Transverse colon (tissue), 4 donors: ENCODE results near the gene PDE9A. TPM values are rescaled to one million over a fixed set of nuclear protein-coding genes. Genes with fewer than 3 reads are reported as not detected.

Source experiments
- DNase-seq: peaks from one replicate; pipeline ENCODE4 v3.0.0-alpha.2; 2019
- H3K27ac ChIP-seq, 4 donors: fragments of 200-600 bp; sonication (generic); 2 replicates each; pipeline ENCODE4 v1.5.1; 2016 to 2018; ENCODE audit warnings: inconsistent platforms in 4 of 4
- H3K27me3 ChIP-seq: fragments of 200-600 bp; sonication (generic); 2 replicates; pipeline ENCODE4 v1.5.1; 2017; ENCODE audit warnings: inconsistent platforms
- H3K36me3 ChIP-seq, 4 donors: fragments of 200-600 bp; sonication (generic); 2 replicates each; pipeline ENCODE4 v1.5.1; 2017 to 2019; ENCODE audit warnings: inconsistent platforms in 4 of 4
- H3K4me1 ChIP-seq, 4 donors: fragments of 200-600 bp; sonication (generic); 2 replicates each; pipeline ENCODE4 v1.5.1; 2017 to 2020; ENCODE audit warnings: inconsistent platforms in 4 of 4
- H3K4me3 ChIP-seq, 4 donors: fragments of 200-600 bp; sonication (generic); 1 replicate in 1 of 4; 2 replicates in 3 of 4; pipeline versions ENCODE4 v1.5.1 to v1.6.1; 2017 to 2019; ENCODE audit warnings: inconsistent platforms in 4 of 4
- H3K9me3 ChIP-seq, 2 donors: fragments of 200-600 bp; sonication (generic); 2 replicates each; pipeline ENCODE4 v1.5.1; 2017 to 2019; ENCODE audit warnings: inconsistent platforms in 2 of 2
- EP300 ChIP-seq: sonication (generic); formaldehyde crosslinking; IDR thresholded peaks from one replicate; pipeline ENCODE4 v1.6.1; 2017; ENCODE audit warnings: antibody characterized with exemption, low read depth
- POLR2A ChIP-seq: fragments of 450-650 bp; IDR thresholded peaks from one replicate; pipeline ENCODE4 v1.6.1; 2016; ENCODE audit warnings: antibody characterized with exemption, mild to moderate bottlenecking, moderate library complexity
- POLR2AphosphoS5 ChIP-seq, 3 donors: sonication (generic); formaldehyde crosslinking; IDR thresholded peaks; one replicate each; pipeline ENCODE4 v1.6.1; 2016; ENCODE audit warnings: antibody characterized with exemption in 3 of 3
- WGBS, 2 donors: methylation state at CpG; one replicate each; pipeline ENCODE4 v1.1.5; 2018; ENCODE audit warnings: low coverage in 1 of 2; 5-methylcytosine and 5-hydroxymethylcytosine counted together
- in situ Hi-C, 4 donors: fragments of 200-750 bp; cut with MboI; loops; one replicate each; pipeline versions ENCODE4 v1.15.0 to v1.15.1; 2017; ENCODE audit warnings: low sequenced_read_pairs in 3 of 4, low pct_ligation_motif_present in 1 of 4, low pct_unique_long_range_greater_than_20kb in 1 of 4
- intact Hi-C: fragments of 100-400 bp; cut with DNase I; formaldehyde crosslinking; loops from one replicate; pipeline ENCODE4 v1.15.1; 2023; ENCODE audit warnings: low total_unique reads
- total RNA-seq, 4 donors: library from RNA; depleted of rRNA; stranded (reverse); fragments of >200 nt; gene quantifications; one replicate each; pipeline ENCODE4 v1.1.0, GENCODE V29; 2016
- TF ChIP-seq, protein P1 (sequence below), 5 experiments: fragments of 200-600 bp in 3 of 5; fragments of 450-650 bp in 2 of 5; sonication (generic) in 3 of 5; IDR thresholded peaks; 1 replicate in 2 of 5; 2 replicates in 3 of 5; pipeline ENCODE4 v1.5.1; 2016 to 2017; ENCODE audit warnings: antibody characterized with exemption in 5 of 5, inconsistent platforms in 3 of 5, mild to moderate bottlenecking in 2 of 5, moderate library complexity in 1 of 5

The PDE9A gene
- total RNA-seq, 4 donors from 2014 or later: 65.7 to 673 (median 364) TPM

DNA sequence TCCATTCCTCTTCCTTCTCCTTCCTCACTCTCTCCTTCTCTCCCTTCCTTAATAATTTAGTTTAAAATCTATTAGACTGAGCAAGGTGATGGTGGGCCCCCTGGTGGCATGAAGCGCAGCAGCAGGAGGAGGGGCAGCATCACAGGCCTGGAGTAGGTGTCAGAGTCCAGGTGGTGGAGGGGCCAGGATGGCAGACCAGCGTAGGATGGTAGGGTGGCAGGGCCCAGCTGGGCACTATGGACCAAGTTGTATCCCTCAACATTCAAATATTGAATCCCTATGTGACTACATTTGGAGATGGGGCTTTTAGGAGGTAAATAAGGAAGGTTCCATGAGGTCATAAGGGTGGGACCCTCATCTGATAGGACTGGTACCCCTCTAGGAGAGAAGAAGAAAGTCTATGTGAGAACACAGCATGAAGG is 164.9 kb downstream of the PDE9A start:
- Histone ChIP-seq H3K9me3 (no peaks in the 10 kb centered on the region), H3K27me3 (peaks cover 1% of the 10 kb centered on the region), H3K27ac (no peak overlapping the region), H3K36me3 (no peaks in the 10 kb centered on the region), H3K4me1 (no peaks in the 10 kb centered on the region), H3K4me3 (no peak overlapping the region)
- in situ Hi-C loops (loop anchor here in 1 of 4 donors (25.0 kb wide), 1 partner anchor 231 kb away; no protein-coding TSS in a partner anchor), intact Hi-C loops (loop anchor here (5.0 kb wide), 1 partner anchor 226 kb away; no protein-coding TSS in a partner anchor)
- WGBS, 2 donors: 10 to 28% methylated on average over 2 of the region's 2 CpGs
- TF ChIP-seq, protein P1, sequence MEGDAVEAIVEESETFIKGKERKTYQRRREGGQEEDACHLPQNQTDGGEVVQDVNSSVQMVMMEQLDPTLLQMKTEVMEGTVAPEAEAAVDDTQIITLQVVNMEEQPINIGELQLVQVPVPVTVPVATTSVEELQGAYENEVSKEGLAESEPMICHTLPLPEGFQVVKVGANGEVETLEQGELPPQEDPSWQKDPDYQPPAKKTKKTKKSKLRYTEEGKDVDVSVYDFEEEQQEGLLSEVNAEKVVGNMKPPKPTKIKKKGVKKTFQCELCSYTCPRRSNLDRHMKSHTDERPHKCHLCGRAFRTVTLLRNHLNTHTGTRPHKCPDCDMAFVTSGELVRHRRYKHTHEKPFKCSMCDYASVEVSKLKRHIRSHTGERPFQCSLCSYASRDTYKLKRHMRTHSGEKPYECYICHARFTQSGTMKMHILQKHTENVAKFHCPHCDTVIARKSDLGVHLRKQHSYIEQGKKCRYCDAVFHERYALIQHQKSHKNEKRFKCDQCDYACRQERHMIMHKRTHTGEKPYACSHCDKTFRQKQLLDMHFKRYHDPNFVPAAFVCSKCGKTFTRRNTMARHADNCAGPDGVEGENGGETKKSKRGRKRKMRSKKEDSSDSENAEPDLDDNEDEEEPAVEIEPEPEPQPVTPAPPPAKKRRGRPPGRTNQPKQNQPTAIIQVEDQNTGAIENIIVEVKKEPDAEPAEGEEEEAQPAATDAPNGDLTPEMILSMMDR (IDR thresholded peaks at IDR 0.05): peak; percentile 89 to 94 (median 93)
- TF ChIP-seq EP300: no peak
- DNase-seq: peak; percentile 73

DNA sequence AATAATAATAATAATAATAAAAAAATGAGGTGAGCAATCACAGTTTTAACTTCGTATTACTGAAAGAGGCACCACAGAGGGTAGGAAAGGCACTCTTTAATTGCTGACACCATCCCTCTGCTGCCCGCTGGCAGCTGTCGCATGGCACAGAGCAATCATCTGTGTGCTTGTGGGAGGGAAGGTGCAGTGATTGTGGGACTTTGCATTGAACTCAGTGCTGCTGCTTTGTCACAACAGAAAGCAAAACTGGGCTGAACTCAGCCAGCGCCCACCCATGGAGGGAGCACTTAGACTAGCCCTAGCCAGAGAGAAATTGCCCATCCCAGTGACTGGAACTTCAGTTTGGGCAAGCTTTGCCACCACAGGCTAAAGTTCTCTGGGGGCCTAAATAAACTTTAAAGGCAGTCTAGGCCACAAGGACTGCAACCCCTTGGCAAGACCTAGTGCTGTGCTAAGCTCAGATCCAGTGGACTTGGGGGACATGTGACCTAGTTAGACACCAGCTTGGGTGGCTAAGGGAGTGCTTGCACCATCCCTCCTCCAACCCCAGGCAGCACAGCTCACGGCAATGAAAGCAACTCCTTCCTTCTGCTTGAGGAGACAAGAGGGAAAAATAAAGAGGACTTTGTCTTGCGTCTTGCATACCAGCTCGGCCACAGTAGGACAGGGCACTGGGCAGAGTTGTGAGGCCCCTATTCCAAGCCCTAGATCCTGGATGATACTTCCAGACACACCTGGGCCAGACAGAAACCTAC is 166.6 kb downstream of the PDE9A start:
- Histone ChIP-seq H3K27ac (no peak overlapping the region), H3K4me3 (no peak overlapping the region), H3K9me3 (no peaks in the 10 kb centered on the region), H3K27me3 (peaks cover 16% of the 10 kb centered on the region), H3K36me3 (no peaks in the 10 kb centered on the region), H3K4me1 (no peaks in the 10 kb centered on the region)
- intact Hi-C loops: loop anchor here (5.0 to 10.0 kb wide), 2 partner anchors 165 to 228 kb away; partner anchors contain the start of gene PDE9A
- no peak for DNase-seq
- in situ Hi-C loops: loop anchor here (10.0 to 25.0 kb wide), 3 partner anchors 165 to 233 kb away; partner anchors contain the start of gene PDE9A (in 1 of the 4)
- 81 to 94% methylated on average over 4 to 7 of the region's 7 CpGs for WGBS, 2 donors
- no peak for TF ChIP-seq POLR2AphosphoS5 (IDR thresholded peaks at IDR 0.05)
- TF ChIP-seq EP300: no peak
- TF ChIP-seq, protein P1 (IDR thresholded peaks at IDR 0.05): no peak
- TF ChIP-seq POLR2A: no peak

- Histone ChIP-seq H3K27me3 (peaks cover 23% of the 10 kb centered on the region), H3K9me3 (no peaks in the 10 kb centered on the region), H3K4me3 (no peak overlapping the region), H3K4me1 (no peaks in the 10 kb centered on the region), H3K27ac (no peak overlapping the region), H3K36me3 (no peaks in the 10 kb centered on the region)
- intact Hi-C loops (loop anchor here (10.0 kb wide), 1 partner anchor 166 kb away; the partner anchor contains the start of gene PDE9A), in situ Hi-C loops (loop anchor here (10.0 to 25.0 kb wide), 3 partner anchors 166 to 234 kb away; partner anchors contain the start of gene PDE9A (in 1 of the 4))
- DNase-seq: no peak
- TF ChIP-seq EP300 (no peak), POLR2A (no peak), POLR2AphosphoS5 (IDR thresholded peaks at IDR 0.05) (no peak)
- TF ChIP-seq, protein P1 (IDR thresholded peaks at IDR 0.05): peak in 2 of 5 experiments; percentile 4 to 24
- 71% methylated on average over 8 of the region's 8 CpGs; no CpG with 5 or more reads in 1 of the 2 donors for WGBS, 2 donors
These were observed 167.4 kb downstream of the PDE9A start for GRCh38 chr21:42820616-42821465.

Other genes starting within 250 kb of the PDE9A start
- gene UBASH3A, start 249.7 kb upstream of the PDE9A start, total RNA-seq: 1 to 10 TPM in 1 of 4 donors, under 1 TPM in 2, not detected in 1; 0.37 to 3.0 (median 0.82) TPM
- gene RSPH1, start 157.4 kb upstream of the PDE9A start, total RNA-seq: 1 to 10 TPM in 3 of 4 donors, under 1 TPM in 1; 0.80 to 10.0 (median 8.0) TPM
- gene SLC37A1, start 139.8 kb upstream of the PDE9A start, total RNA-seq: 100 to 1,000 TPM in 3 of 4 donors, 10 to 100 TPM in 1; 80.8 to 139 (median 117) TPM
- gene WDR4, start 225.9 kb downstream of the PDE9A start, total RNA-seq: 10 to 100 TPM in 2 of 4 donors, 1 to 10 TPM in 2; 6.6 to 22.7 (median 10.3) TPM
- gene NDUFV3, start 239.7 kb downstream of the PDE9A start, total RNA-seq: 10 to 100 TPM; 45.6 to 82.8 (median 64.1) TPM